DMS153 treated with DMSO at 0.1 percent for 48 hours (cell line): ENCODE data around the gene FCRLB.
"Not testable (repeated sequence)": the region's sequence is repeated elsewhere in the genome, so short reads cannot be mapped to it uniquely, and the experiment has no call there.

Experiments
- DNase-seq: peaks from one replicate; lab custom pipeline; 2025; ENCODE audit not compliant: unreplicated experiment; lab: John Stamatoyannopoulos, UW

Gene FCRLB

GRCh38 chr1:161719325-161719611 is 2.1 kb upstream of the FCRLB start:
- DNase-seq, result no peak

DNA sequence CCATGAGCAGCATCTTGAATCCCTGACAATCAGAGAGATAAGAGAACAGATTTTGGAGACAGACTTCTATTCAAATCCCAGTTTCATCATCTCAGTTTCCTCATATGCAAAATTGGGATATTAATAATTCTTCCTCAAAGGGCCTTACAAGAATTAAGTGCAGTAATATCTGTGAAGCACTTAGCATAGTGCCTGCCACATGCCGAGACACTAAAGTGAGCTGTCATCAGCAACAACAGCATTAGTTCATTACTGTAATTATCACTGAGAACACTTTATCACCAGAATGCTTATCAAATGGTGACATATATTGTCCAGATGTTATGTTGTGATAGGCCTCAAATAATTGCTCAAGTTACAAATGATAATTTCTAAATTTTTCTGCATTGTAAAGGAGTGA is 922 bp upstream of the FCRLB start:
- no peak for DNase-seq

GRCh38 chr1:161721738-161722343 is 497 bp downstream of the FCRLB start:
- DNase-seq, result no peak

GRCh38 chr1:161722406-161722805 is 1.1 kb downstream of the FCRLB start:
- DNase-seq, result no peak

GRCh38 chr1:161723459-161724141 is 2.3 kb downstream of the FCRLB start:
- no peak for DNase-seq

- not testable (repeated sequence) for DNase-seq
These were observed 4.0 kb downstream of the FCRLB start for GRCh38 chr1:161725258-161725907.

GRCh38 chr1:161725908-161726472 is 4.6 kb downstream of the FCRLB start:
- DNase-seq, result peak; percentile 17

GRCh38 chr1:161726473-161727255 is 5.3 kb downstream of the FCRLB start:
- DNase-seq, result peak; percentile 39

DNA sequence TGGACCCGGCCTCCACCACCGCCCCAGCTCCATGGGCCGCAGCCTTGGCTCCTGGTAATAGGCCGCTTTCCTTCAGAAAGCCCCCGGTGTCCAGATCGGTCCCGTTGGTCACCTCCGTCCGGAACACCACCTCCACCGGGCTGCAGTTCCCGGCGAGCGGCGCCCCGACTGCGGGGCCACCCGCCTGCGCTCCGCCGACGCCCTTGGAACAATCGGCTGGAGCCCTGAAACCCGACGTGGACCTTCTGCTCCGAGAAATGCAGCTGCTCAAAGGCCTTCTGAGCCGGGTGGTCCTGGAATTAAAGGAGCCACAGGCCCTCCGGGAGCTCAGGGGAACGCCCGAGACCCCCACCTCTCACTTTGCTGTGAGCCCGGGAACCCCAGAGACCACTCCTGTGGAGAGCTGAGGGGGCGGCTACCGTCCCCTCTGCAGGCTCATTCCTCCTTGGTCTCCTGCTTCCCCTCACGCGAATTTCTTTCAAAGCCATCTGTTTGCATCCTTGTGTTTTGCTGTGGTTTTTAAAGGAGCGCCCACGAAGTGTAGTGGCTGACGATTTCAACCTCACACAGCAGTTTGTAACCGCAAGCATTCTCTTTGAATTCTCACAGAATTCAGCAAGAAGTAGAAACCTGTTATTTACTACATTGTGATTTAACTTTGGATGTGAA is 6.0 kb downstream of the FCRLB start:
- DNase-seq, result no peak

GRCh38 chr1:161728376-161729226 is 7.3 kb downstream of the FCRLB start:
- DNase-seq, result no peak

DNA sequence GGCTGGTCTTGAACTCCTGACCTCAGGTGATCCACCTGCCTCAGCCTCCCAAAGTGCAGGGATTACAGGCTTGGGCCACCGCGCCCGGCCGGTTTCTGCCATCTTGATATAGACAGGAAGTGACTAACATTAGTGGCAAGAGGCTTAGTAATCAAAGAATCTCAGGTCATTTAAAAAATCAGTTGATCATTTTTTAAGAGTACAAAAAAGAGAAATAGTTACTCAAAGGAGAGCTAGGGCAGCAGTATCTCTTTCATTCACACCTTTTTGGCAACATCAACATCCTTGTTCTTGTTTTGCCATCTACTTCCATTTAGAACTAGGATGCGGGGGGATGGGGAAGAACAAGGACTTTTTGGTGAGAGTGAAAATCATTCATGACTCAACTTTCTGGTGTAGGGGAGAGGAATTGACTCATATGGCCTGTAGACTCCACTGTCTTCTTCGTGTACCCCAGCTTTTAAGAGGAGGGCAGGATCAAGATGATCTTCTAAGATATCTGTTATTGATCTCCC is 8.8 kb downstream of the FCRLB start:
- DNase-seq, result no peak

- DNase-seq, result no peak
These were observed 9.9 kb downstream of the FCRLB start for GRCh38 chr1:161731241-161731640.

DNA sequence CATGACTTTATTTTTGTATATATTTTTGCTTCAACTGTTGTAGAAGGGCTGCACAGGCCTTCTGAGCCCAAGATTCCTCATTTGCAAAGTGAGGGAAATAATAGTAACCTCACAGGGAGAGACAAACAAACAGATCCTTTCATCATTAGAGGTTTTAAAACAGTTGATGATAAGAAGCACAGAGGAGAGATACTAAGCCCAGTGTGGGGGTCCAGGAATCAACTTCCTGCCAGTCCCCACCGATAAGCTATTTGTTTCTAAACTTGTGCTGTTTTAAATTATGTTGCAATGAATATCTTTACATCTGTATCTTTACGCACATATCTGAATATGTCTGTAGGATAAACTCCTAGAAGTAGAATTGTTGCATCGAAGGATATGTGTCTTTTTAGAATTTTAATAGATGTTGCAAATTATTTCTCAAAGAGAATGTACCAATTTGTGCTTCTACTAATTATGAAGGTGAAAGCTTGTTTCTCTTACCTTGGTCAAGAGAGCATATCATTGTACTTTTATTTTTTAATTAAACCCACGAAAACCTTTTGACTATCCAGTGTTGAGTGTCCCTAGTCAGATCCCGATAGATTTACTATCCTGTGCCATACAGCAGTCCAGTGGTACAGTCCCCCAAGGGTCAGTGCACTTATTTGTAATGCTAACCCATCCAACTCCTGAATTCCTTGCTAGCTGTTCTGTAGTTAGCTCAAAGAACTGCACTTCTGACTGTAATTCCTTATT is 10.8 kb downstream of the FCRLB start:
- DNase-seq, result no peak

DNA sequence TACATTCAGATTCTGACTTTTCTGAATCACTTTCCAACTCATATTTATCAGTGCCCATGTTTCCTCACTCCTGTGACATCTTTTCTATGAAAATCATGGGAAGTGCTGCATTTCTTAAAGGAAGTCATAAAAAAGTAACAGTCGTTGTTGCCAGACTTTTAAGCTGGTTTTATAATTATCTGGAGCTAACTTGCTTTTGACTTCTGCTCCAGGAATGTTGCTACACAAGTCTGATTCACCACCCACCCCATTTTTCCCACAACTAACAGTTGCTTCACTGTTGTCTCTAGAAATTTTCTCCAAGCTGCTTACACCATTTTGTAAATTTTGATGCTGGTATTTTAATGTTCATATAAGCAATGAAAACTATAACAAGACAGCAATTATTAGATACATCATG is 12.2 kb downstream of the FCRLB start:
- DNase-seq, result no peak

DNA sequence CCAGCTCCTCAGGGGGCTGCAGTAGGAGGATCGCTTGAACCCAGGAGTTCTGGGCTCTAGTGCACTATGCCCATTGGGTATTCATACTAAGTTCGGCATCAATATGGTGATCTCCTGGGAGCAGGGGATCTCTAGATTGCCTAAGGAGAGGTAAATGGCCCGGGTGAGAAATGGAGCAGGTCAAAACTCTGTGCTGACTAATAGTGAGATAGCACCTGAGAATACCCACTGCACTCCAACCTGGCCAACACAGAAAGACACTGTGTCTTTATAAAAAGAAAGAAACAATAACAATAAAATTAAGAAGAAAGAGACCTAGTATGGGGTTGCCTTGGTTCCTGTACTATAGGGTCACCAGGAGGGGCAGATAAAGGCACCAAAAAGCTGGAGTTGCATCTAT is 14.5 kb downstream of the FCRLB start:
- DNase-seq, result no peak

- DNase-seq, result no peak
These were observed 15.1 kb downstream of the FCRLB start for GRCh38 chr1:161736335-161736969.

DNA sequence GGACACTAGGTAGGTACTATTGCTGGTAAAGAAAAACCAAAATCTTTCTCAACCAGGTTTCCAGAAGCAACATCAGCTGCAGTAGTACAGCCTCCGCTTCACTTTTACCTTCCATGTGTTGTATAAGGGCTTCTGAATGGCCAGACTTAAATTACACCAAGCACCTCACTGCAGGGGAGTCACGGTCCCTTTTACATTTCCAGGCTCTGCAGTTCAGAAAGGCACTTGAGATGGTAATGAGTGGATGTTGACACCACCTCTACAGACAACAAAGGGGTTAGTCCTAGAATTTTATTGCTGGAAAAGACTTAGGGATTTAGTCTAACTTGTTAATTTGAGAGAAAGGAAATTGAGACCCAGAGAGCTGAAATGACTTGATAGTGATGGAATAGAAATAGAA is 16.3 kb downstream of the FCRLB start:
- no peak for DNase-seq

DNA sequence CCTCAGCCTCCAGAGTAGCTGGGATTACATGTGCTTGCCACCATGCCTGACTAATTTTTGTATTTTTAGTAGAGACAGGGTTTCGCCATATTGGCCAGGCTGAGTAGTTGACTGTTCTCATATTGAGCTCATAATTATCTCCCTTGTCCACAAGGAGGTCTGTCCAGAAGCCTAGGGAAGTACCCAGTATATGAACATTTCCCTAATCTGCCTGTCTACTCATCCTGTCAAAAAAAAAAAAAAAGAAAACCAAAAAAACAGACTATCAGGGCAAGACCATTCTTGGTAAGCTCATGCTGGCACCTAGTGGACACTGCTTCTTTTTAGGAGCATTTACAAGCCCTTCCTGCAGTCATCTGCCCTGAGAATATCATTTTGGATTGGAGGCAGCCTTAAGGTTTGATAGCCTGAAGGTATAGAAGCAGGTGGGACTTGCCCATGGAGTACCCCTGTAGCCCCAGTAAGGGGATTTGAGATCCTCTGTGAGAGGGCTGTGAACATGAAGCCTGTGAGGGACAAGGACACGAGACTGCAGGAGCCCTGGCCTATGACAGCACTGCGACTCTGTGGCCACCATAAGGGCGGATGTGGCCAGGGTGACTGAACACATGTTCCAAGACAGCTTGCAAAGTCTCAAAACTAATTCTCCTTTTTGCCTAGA is 17.4 kb downstream of the FCRLB start:
- no peak for DNase-seq
